Prostate gland (tissue), 2 donors: ENCODE measurements around the gene DDX55. TPM values are rescaled to one million over a fixed set of nuclear protein-coding genes. Genes with fewer than 3 reads are reported as not detected.
"Not testable (repeated sequence)": the region's sequence is repeated elsewhere in the genome, so short reads cannot be mapped to it uniquely, and the experiment has no call there.

Source experiments
- DNase-seq: peaks from one replicate; pipeline ENCODE4 v3.0.0-alpha.2; 2019; ENCODE audit warnings: low spot score
- H3K27ac ChIP-seq, 2 donors: fragments of 200-600 bp; sonication (generic); 2 replicates each; pipeline ENCODE4 v1.5.1; 2017 to 2019
- H3K27me3 ChIP-seq: fragments of 200-600 bp; sonication (generic); replicated peaks from 2 replicates; pipeline ENCODE4 v1.5.1; 2019; ENCODE audit not compliant: insufficient read depth
- H3K36me3 ChIP-seq, 2 donors: fragments of 200-600 bp; sonication (generic); 1 replicate in 1 of 2; 2 replicates in 1 of 2; pipeline versions ENCODE4 v1.5.1 to v1.8.1; 2017 to 2019
- H3K4me1 ChIP-seq: fragments of 200-600 bp; sonication (generic); replicated peaks from 2 replicates; pipeline ENCODE4 v1.5.1; 2019
- H3K4me3 ChIP-seq, 2 donors: fragments of 200-600 bp; sonication (generic); 2 replicates each; pipeline ENCODE4 v1.5.1; 2017 to 2019
- H3K9me3 ChIP-seq: fragments of 200-600 bp; sonication (generic); 2 replicates; pipeline ENCODE4 v1.5.1; 2017
- CTCF ChIP-seq, 4 experiments: fragments of 200-600 bp in 2 of 4; fragments of 450-650 bp in 2 of 4; sonication (generic) in 2 of 4; IDR thresholded peaks; 1 replicate in 3 of 4; 2 replicates in 1 of 4; pipeline ENCODE4 v1.5.1; 2016 to 2019; ENCODE audit warnings: antibody characterized with exemption in 4 of 4, mild to moderate bottlenecking in 2 of 4, moderate library complexity in 2 of 4
- POLR2A ChIP-seq: fragments of 450-650 bp; IDR thresholded peaks from one replicate; pipeline ENCODE4 v1.6.1; 2016; ENCODE audit warnings: antibody characterized with exemption, mild to moderate bottlenecking
- POLR2AphosphoS5 ChIP-seq: sonication (generic); formaldehyde crosslinking; IDR thresholded peaks from one replicate; pipeline ENCODE4 v1.6.1; 2017; ENCODE audit warnings: antibody characterized with exemption
- WGBS: methylation state at CpG from one replicate; pipeline ENCODE4 v1.1.5; 2018; 5-methylcytosine and 5-hydroxymethylcytosine counted together
- intact Hi-C: fragments of 100-400 bp; cut with DNase I; formaldehyde crosslinking; loops from one replicate; pipeline ENCODE4 v1.14.2; 2022
- total RNA-seq, 2 donors: library from RNA; depleted of rRNA; stranded (reverse); fragments of >200 nt; gene quantifications; one replicate each; pipeline ENCODE4 v1.1.0, GENCODE V29; 2016

The DDX55 gene
- total RNA-seq: 10 to 100 TPM; 13.7 to 24.4 TPM

DNA sequence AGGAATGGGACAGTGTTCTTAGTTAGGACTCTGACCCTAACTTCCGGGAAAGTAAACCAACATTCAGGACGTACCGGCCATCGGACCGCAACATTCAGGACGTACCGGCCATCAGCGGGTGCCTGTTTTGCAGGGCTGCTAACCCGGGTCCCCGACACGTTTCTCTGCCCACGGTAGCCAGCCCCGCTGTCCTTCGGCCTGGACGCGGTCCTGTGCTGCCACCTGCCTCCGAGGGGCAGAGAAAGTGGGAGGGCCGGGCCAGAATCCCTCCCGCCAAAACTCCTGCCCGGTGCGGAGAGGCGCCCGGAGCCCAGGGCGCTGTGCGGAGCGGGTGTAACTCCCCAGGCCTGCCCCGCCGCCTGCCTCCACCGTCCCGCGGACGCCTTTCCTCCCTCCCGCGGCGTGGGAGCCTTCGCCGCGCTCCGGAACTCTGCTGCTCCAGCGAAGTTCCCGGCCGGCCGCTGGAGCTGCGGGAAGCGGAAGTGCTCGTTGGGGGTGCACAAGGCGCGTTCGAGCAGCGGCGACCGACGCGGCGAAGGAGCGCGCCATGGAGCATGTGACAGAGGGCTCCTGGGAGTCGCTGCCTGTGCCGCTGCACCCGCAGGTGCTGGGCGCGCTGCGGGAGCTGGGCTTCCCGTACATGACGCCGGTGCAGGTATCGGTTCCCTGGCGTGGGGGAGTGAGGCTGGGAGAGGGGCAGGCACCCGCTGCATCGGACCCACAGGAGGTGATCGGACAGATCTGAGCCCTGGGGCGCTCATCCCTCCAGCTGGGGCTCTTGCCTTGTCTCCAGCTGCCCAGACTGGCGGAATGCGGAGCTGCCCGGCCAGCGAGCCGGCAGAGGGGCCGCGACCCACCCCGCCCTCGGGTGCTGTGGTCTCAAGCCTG, at the start of gene DDX55:
Gene DDX55 (plus strand): TSS at position 498 of the 888 bp plus-strand sequence. CDS start 50 bp downstream, at position 548.
- Histone ChIP-seq H3K27me3 (no peaks in the 10 kb centered on the region), H3K36me3 (no peaks in the 10 kb centered on the region), H3K4me1 (no peaks in the 10 kb centered on the region), H3K9me3 (no peaks in the 10 kb centered on the region), H3K4me3 (peak within 1 kb of the TSS; percentile 58 to 86), H3K27ac (peak within 1 kb of the TSS; percentile 84 to 89)
- DNase-seq: peak; percentile 72
- intact Hi-C loops: loop anchor here (5.0 kb wide), 1 partner anchor 335 kb away; no protein-coding TSS in a partner anchor
- TF ChIP-seq POLR2A (no peak), CTCF (IDR thresholded peaks at IDR 0.05) (peak; percentile 49 to 75 (median 71)), POLR2AphosphoS5 (peak; percentile 94)
- under 1% methylated on average over 77 of the region's 81 CpGs for WGBS

DNA sequence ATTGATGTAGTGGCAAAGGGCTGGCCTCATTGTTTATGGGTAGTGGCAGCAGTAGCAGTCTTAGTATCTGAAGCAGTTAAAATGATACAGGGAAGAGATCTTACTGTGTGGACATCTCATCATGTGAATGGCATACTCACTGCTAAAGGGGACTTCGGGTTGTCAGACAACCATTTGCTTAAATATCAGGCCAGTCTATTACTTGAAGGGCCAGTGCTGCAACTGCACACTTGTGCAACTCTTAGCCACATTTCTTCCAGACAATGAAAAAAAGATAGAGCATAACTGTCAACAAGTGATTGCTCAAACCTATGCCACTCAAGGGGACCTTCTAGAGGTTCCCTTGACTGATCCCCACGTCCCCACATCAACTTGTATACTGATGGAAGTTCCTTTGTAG, 47.8 kb upstream of the DDX55 start:
- 58% methylated on average over 2 of the region's 2 CpGs for WGBS

GRCh38 chr12:123554843-123555242, 47.1 kb upstream of the DDX55 start:
- H3K4me1 ChIP-seq, DNase-seq, H3K27me3 ChIP-seq, H3K9me3 ChIP-seq, H3K4me3 ChIP-seq, intact Hi-C loops, H3K27ac ChIP-seq, H3K36me3 ChIP-seq: not testable (repeated sequence)
- WGBS: 91% methylated on average over 5 of the region's 5 CpGs

More for the DNA sequence above, 47.8 kb upstream of the DDX55 start:
- H3K27ac ChIP-seq, H3K9me3 ChIP-seq, DNase-seq, H3K36me3 ChIP-seq, intact Hi-C loops, H3K27me3 ChIP-seq, H3K4me1 ChIP-seq, H3K4me3 ChIP-seq: not testable (repeated sequence)

GRCh38 chr12:123558487-123558886, 43.4 kb upstream of the DDX55 start:
- intact Hi-C loops, H3K36me3 ChIP-seq, H3K4me1 ChIP-seq, H3K27me3 ChIP-seq, H3K9me3 ChIP-seq, H3K4me3 ChIP-seq, DNase-seq, H3K27ac ChIP-seq: not testable (repeated sequence)
- WGBS: 95% methylated on average over 14 of the region's 14 CpGs

GRCh38 chr12:123559468-123559867, 42.4 kb upstream of the DDX55 start:
- WGBS: 83% methylated on average over 3 of the region's 3 CpGs

GRCh38 chr12:123571343-123571813, 30.5 kb upstream of the DDX55 start:
- 47% methylated on average over 4 of the region's 4 CpGs for WGBS
- Histone ChIP-seq H3K9me3 (no peaks in the 10 kb centered on the region), H3K4me1 (no peaks in the 10 kb centered on the region), H3K27ac (no peak overlapping the region), H3K27me3 (no peaks in the 10 kb centered on the region), H3K4me3 (no peak overlapping the region), H3K36me3 (no peaks in the 10 kb centered on the region)
- TF ChIP-seq POLR2A (no peak), CTCF (IDR thresholded peaks at IDR 0.05) (no peak)
- intact Hi-C loops: no loop called here
- no peak for DNase-seq

More at GRCh38 chr12:123559468-123559867, 42.4 kb upstream of the DDX55 start:
- TF ChIP-seq CTCF (IDR thresholded peaks at IDR 0.05): no peak
- TF ChIP-seq POLR2A: no peak
- no peak for TF ChIP-seq POLR2AphosphoS5
- Histone ChIP-seq H3K4me3 (no peak overlapping the region), H3K9me3 (no peaks in the 10 kb centered on the region), H3K27me3 (no peaks in the 10 kb centered on the region), H3K27ac (no peak overlapping the region), H3K4me1 (no peaks in the 10 kb centered on the region), H3K36me3 (no peaks in the 10 kb centered on the region)
- intact Hi-C loops: no loop called here
- DNase-seq: no peak
